Right kidney (tissue), 1 donor: ENCODE results near the gene MATK.

Experiments
- DNase-seq: peaks from one replicate; pipeline ENCODE4 v3.0.0-alpha.2; 2016

The MATK gene

DNA sequence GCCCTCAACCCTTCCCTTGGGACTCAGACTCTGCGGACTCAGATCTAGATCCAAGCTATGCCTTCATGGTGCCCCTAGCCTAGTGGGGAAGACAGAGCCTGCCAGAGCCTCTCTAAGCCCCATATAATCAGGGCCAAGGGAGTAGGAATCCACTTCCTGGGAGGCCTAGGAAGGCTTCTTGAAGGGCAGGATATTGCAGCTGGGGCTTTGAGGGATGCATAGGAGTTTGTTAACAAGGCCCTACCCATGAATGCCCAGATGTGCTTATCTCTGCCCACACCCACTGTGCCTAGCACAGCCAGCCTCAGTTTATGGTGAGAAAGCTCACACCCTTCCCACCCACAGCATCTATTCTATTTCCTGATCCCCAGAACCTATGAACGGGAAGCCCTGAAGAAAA, 36.0 kb downstream of the MATK start:
- no peak for DNase-seq

GRCh38 chr19:3748965-3749364, 37.2 kb downstream of the MATK start:
- DNase-seq, result no peak

GRCh38 chr19:3746371-3747056, 39.7 kb downstream of the MATK start:
- no peak for DNase-seq

DNA sequence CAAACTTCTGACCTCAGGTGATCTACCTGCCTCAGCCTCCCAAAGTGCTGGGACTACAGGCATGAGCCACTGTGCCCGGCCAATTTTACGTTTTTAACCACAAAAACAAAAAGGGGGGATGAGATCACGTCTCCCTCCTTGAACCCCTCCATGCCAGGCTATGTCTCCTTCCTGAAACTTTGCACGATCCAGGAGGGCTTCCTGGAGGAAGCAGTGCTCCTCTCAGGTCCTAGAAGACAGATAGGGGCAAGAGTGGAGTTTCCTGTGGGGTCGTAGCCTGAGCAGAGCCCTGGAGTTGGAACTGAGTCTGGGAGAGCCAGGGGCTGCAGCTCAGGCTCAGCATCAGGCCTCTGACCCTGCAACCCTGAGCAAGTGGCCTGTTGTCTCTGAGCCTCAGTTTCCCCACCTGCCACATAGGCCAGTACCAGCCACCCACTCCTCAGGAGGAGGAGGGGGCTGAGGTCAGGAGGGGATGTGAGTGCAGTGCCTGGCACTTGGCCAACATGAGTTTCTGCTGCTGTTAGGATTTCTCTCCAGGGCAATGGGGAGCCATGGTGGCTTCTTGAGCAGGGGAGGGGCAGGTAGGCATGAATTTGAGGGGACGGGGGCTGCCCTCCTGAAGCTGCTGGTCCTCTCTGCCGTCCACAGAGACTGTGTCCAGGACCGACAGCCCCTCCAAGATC, 40.7 kb downstream of the MATK start:
- no peak for DNase-seq

- no peak for DNase-seq
Measured at GRCh38 chr19:3743486-3743885, 42.7 kb downstream of the MATK start.

- no peak for DNase-seq
Measured at GRCh38 chr19:3740431-3740830, 45.8 kb downstream of the MATK start.

DNA sequence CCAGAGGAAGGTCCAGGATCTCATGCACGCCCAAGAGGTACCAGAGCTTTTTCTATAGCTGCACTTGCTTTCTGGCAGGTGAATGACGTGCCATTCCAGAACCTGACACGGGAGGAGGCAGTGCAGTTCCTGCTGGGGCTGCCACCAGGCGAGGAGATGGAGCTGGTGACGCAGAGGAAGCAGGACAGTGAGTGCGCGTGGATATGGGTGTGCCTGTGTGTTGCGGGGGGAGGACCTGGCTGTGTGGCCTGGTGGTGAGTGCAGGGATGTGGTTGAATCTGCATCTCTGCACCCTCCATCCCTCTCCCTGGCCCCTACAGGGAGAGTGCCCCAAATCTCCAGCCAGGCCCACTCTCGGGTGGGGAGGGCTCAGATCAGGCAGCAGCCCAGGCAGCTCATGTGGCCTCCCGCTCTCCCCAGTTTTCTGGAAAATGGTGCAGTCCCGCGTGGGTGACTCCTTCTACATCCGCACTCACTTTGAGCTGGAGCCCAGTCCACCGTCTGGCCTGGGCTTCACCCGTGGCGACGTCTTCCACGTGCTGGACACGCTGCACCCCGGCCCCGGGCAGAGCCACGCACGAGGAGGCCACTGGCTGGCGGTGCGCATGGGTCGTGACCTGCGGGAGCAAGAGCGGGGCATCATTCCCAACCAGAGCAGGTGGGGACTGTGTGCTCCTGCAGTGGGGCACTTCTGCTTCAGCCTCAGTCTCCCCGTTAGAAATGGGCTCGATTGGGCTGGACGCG, 47.5 kb downstream of the MATK start:
- no peak for DNase-seq

- no peak for DNase-seq
Measured at GRCh38 chr19:3737487-3738205, 48.5 kb downstream of the MATK start.

GRCh38 chr19:3736106-3736724, 50.0 kb downstream of the MATK start:
- DNase-seq, result no peak

DNA sequence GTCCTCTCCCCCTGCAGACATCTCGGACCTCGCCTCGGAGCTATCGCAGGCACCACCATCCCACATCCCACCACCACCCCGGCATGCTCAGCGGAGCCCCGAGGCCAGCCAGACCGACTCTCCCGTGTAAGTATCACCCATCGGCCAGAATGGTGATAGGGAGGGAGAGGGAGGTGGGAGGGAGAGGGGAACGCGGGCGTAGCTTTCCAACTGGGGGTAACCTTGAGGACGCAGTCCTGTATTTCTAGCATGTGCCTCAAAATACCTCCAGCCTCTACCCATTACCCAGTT, 51.9 kb downstream of the MATK start:
- no peak for DNase-seq

GRCh38 chr19:3733549-3734309, 52.5 kb downstream of the MATK start:
- DNase-seq, result no peak

- no peak for DNase-seq
Measured at GRCh38 chr19:3732108-3732507, 54.1 kb downstream of the MATK start.

DNA sequence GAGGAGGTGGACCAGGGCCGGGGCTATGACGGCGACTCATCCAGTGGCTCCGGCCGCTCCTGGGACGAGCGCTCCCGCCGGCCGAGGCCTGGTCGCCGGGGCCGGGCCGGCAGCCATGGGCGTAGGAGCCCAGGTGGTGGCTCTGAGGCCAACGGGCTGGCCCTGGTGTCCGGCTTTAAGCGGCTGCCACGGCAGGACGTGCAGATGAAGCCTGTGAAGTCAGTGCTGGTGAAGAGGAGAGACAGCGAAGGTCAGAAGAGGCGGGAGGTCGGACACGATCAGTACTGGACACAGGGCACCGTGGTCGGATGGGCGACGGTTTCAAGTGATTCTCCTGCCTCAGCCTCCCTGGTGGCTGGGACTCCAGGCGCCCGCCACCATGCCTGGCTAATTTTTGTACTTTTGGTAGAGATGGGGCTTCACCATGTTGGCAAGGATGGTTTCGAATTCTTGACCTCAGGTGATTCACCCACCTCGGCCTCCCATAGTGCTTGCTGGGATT, 55.7 kb downstream of the MATK start:
- DNase-seq, result no peak
